SK-N-MC (cell line): Measurements from ENCODE around the gene PRRX2.

ENCODE experiments used
- EZH2 ChIP-seq: fragments of 200-600 bp; sonication (generic); IDR thresholded peaks from one replicate; pipeline ENCODE4 v1.6.1; 2017; ENCODE audit warnings: antibody characterized with exemption
- FOXP2 ChIP-seq: optimal IDR thresholded peaks from 2 replicates; pipeline ENCODE3; 2011; ENCODE audit warnings: mild to moderate bottlenecking, moderate library complexity; ENCODE audit not compliant: insufficient read depth; ENCODE audit errors: extremely low read length, control extremely low read depth
- POLR2AphosphoS5 ChIP-seq: IDR thresholded peaks from 2 replicates; pipeline ENCODE4 v1.6.1; 2012; ENCODE audit warnings: mild to moderate bottlenecking, low read depth, low read length, borderline replicate concordance

GRCh38 chr9:129769669-129770068 is 104.2 kb downstream of the PRRX2 start:
- TF ChIP-seq EZH2 = no peak
- TF ChIP-seq POLR2AphosphoS5 = no peak
- TF ChIP-seq FOXP2 = no peak
